22Rv1 (cell line): Measurements from ENCODE around the gene ATF4.

Source experiments
- H3K27ac ChIP-seq: fragments of 450-650 bp; 2 replicates; pipeline ENCODE4 v1.5.1; 2017
- ZFX ChIP-seq: fragments of 450-650 bp; IDR thresholded peaks from 2 replicates; pipeline ENCODE4 v1.6.1; 2017; ENCODE audit warnings: antibody characterized with exemption, borderline replicate concordance
- TF ChIP-seq, protein P1 (sequence below): fragments of 450-650 bp; IDR thresholded peaks from 2 replicates; pipeline ENCODE4 v1.5.1; 2017; ENCODE audit warnings: mild to moderate bottlenecking

The ATF4 gene

DNA sequence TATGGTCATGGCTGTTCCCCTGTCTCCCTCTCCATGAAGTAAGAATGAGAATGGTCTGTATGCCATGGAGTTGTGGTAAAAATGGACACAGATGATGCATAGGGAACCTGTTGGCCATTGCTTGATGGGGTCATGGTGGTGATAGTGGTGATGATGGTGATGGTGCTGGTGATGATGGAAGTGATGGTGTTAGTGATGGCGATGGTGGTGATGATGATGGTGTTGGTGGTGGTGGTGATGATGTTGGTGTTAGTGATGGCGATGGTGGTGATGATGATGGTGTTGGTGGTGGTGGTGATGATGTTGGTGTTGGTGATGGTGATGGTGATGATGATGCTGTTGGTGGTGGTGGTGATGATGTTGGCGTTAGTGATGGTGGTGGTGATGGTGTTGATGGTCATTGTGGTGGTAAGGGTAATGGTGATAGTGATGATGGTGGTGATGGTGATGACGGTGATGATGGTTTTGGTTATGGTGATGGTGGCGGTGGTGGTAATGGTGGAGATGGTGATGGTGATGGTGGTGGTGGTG lies 45.1 kb downstream of the ATF4 start:
- no peak overlapping the region for H3K27ac ChIP-seq
- no peak for TF ChIP-seq ZFX
- TF ChIP-seq, protein P1, sequence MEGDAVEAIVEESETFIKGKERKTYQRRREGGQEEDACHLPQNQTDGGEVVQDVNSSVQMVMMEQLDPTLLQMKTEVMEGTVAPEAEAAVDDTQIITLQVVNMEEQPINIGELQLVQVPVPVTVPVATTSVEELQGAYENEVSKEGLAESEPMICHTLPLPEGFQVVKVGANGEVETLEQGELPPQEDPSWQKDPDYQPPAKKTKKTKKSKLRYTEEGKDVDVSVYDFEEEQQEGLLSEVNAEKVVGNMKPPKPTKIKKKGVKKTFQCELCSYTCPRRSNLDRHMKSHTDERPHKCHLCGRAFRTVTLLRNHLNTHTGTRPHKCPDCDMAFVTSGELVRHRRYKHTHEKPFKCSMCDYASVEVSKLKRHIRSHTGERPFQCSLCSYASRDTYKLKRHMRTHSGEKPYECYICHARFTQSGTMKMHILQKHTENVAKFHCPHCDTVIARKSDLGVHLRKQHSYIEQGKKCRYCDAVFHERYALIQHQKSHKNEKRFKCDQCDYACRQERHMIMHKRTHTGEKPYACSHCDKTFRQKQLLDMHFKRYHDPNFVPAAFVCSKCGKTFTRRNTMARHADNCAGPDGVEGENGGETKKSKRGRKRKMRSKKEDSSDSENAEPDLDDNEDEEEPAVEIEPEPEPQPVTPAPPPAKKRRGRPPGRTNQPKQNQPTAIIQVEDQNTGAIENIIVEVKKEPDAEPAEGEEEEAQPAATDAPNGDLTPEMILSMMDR = no peak

GRCh38 chr22:39567135-39567946 lies 47.0 kb downstream of the ATF4 start:
- TF ChIP-seq, protein P1 = no peak

GRCh38 chr22:39568278-39568981 lies 48.1 kb downstream of the ATF4 start:
- TF ChIP-seq ZFX = no peak
- TF ChIP-seq, protein P1 = no peak
- H3K27ac ChIP-seq = no peak overlapping the region

More at GRCh38 chr22:39567135-39567946, 47.0 kb downstream of the ATF4 start:
- no peak overlapping the region for H3K27ac ChIP-seq

- no peak overlapping the region for H3K27ac ChIP-seq
- no peak for TF ChIP-seq ZFX
- TF ChIP-seq, protein P1 = no peak
Measured at GRCh38 chr22:39569066-39569465, 48.7 kb downstream of the ATF4 start.

DNA sequence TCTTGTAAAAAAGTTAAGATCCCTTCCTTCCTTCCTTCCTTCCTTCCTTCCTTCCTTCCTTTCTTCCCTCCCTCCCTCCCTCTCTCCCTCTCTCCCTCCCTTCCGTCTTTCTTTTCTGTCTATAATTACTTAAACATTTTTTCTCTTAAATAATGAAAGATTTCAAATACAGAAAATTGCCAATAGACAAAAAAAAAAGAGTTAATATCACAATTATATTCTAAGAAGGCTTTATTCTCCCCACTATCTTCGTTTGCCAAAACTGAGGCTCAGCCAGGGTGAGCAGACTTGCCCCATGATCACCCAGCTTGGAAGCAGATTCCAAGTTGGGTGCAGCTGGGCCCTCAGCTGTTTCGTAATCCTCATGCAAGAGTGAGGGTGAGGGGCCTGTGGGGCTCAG lies 49.9 kb downstream of the ATF4 start:
- no peak overlapping the region for H3K27ac ChIP-seq
- TF ChIP-seq, protein P1 = no peak
- no peak for TF ChIP-seq ZFX

GRCh38 chr22:39570665-39571064 lies 50.3 kb downstream of the ATF4 start, which contains the start of gene CACNA1I:
TSS of gene CACNA1I (plus strand) at chr22:39570753. CDS start at chr22:39570753, 0 bp downstream.
- TF ChIP-seq ZFX = no peak
- TF ChIP-seq, protein P1 = no peak

More at GRCh38 chr22:39570665-39571064, 50.3 kb downstream of the ATF4 start, which contains the start of gene CACNA1I:
- no peak within 1 kb of the TSS for H3K27ac ChIP-seq
